ENCODE data around the gene SH2B3.

SH2B3 gene

GRCh38 chr12:111448846-111449790, 43.4 kb downstream of the SH2B3 start:
- H2AFZ ChIP-seq (ENCODE audit: low read depth, low read length) = no peak overlapping the region
- no peaks in the 10 kb centered on the region for H3K27me3 ChIP-seq (ENCODE audit: insufficient read depth, low read length)
- peaks cover 64% of the 10 kb centered on the region for H3K36me3 ChIP-seq (ENCODE audit: insufficient read depth, low read length)
- no peak overlapping the region for H3K4me3 ChIP-seq (ENCODE audit: low read length)
- H3K4me1 ChIP-seq (ENCODE audit: insufficient read depth, low read length) = peaks cover 5% of the 10 kb centered on the region
- no peaks in the 10 kb centered on the region for H3K9me3 ChIP-seq (ENCODE audit: low read length)

GRCh38 chr12:111450676-111451075, 45.0 kb downstream of the SH2B3 start:
- no peaks in the 10 kb centered on the region for H3K9me3 ChIP-seq (ENCODE audit: low read length)
- peaks cover 68% of the 10 kb centered on the region for H3K36me3 ChIP-seq (ENCODE audit: insufficient read depth, low read length)
- no peak overlapping the region for H2AFZ ChIP-seq (ENCODE audit: low read depth, low read length)
- H3K4me1 ChIP-seq (ENCODE audit: insufficient read depth, low read length) = peaks cover 5% of the 10 kb centered on the region
- H3K27me3 ChIP-seq (ENCODE audit: insufficient read depth, low read length) = no peaks in the 10 kb centered on the region
- no peak overlapping the region for H3K4me3 ChIP-seq (ENCODE audit: low read length)

DNA sequence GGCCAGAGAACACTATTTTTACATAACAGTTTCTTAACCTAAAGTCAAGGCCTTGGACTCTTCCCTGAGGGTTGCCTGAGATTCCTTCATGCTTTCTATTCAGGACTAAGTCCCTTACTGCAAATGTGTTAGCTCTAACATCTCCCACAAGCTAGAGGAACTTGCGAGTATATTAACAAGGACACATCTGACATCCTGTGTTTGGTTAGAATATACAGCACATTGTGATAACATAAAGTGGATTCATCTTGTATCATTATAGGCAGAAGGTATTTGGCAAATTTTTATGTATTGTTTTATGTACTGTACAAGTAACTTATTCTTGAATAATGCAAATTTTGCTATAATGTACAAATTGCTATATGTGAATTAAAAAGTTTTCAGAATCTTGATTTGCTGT, 45.5 kb downstream of the SH2B3 start:
- Histone ChIP-seq H3K27me3 (ENCODE audit: insufficient read depth, low read length) (no peaks in the 10 kb centered on the region), H2AFZ (ENCODE audit: low read depth, low read length) (no peak overlapping the region), H3K9me3 (ENCODE audit: low read length) (no peaks in the 10 kb centered on the region), H3K4me3 (ENCODE audit: low read length) (no peak overlapping the region), H3K36me3 (ENCODE audit: insufficient read depth, low read length) (peaks cover 70% of the 10 kb centered on the region), H3K4me1 (ENCODE audit: insufficient read depth, low read length) (peaks cover 5% of the 10 kb centered on the region)

GRCh38 chr12:111451649-111452129, 46.0 kb downstream of the SH2B3 start:
- Histone ChIP-seq H3K4me1 (ENCODE audit: insufficient read depth, low read length) (peaks cover 5% of the 10 kb centered on the region), H2AFZ (ENCODE audit: low read depth, low read length) (no peak overlapping the region), H3K36me3 (ENCODE audit: insufficient read depth, low read length) (peaks cover 69% of the 10 kb centered on the region), H3K9me3 (ENCODE audit: low read length) (no peaks in the 10 kb centered on the region), H3K4me3 (ENCODE audit: low read length) (no peak overlapping the region), H3K27me3 (ENCODE audit: insufficient read depth, low read length) (no peaks in the 10 kb centered on the region)

GRCh38 chr12:111453071-111453989, 47.6 kb downstream of the SH2B3 start:
- Histone ChIP-seq H3K4me3 (ENCODE audit: low read length) (no peak overlapping the region), H3K9me3 (ENCODE audit: low read length) (no peaks in the 10 kb centered on the region), H2AFZ (ENCODE audit: low read depth, low read length) (no peak overlapping the region), H3K27me3 (ENCODE audit: insufficient read depth, low read length) (no peaks in the 10 kb centered on the region), H3K4me1 (ENCODE audit: insufficient read depth, low read length) (peaks cover 5% of the 10 kb centered on the region), H3K36me3 (ENCODE audit: insufficient read depth, low read length) (peaks cover 69% of the 10 kb centered on the region)

- Histone ChIP-seq H3K27me3 (ENCODE audit: insufficient read depth, low read length) (no peaks in the 10 kb centered on the region), H3K4me1 (ENCODE audit: insufficient read depth, low read length) (peaks cover 5% of the 10 kb centered on the region), H3K4me3 (ENCODE audit: low read length) (no peak overlapping the region), H3K9me3 (ENCODE audit: low read length) (no peaks in the 10 kb centered on the region), H2AFZ (ENCODE audit: low read depth, low read length) (no peak overlapping the region), H3K36me3 (ENCODE audit: insufficient read depth, low read length) (peaks cover 62% of the 10 kb centered on the region)
Measured at GRCh38 chr12:111454311-111454710, 48.6 kb downstream of the SH2B3 start.

DNA sequence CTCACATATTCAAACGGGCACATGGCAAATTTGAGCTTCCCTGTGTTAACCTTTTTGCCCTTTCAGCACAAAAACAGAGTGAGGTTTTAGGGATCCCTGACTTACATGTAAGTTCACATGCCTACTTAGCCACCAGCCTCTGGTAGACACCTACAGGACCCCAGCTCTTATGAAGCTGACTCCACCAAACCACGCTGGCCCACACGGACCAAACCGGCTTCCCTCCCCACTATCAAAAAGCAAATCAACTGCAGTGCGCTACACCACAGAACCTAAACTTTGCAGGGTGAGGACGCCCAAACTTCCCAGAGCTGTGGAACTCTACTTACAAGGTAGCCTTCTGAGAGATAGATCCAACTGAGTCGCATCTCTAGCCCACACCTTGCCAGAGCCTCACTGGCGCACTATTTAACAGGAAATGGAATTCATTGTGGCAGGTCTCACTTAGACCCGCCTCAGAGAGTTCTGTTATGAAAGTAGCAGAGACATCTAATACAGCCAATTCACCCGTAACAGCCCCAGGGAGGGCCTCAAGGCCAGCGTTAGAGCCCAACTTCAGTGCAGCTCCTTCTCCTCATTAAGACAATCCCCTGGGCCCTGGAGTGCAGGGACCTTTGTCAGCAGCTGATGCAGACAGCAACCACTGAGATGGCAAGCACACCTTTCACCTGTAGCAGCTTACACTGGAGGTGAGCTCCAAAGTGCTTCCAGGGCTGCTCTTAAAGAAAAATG, 49.2 kb downstream of the SH2B3 start:
- Histone ChIP-seq H3K4me1 (ENCODE audit: insufficient read depth, low read length) (peaks cover 5% of the 10 kb centered on the region), H3K4me3 (ENCODE audit: low read length) (no peak overlapping the region), H3K27me3 (ENCODE audit: insufficient read depth, low read length) (no peaks in the 10 kb centered on the region), H3K36me3 (ENCODE audit: insufficient read depth, low read length) (peaks cover 61% of the 10 kb centered on the region), H3K9me3 (ENCODE audit: low read length) (no peaks in the 10 kb centered on the region), H2AFZ (ENCODE audit: low read depth, low read length) (no peak overlapping the region)

- Histone ChIP-seq H3K4me3 (ENCODE audit: low read length) (no peak overlapping the region), H2AFZ (ENCODE audit: low read depth, low read length) (no peak overlapping the region), H3K4me1 (ENCODE audit: insufficient read depth, low read length) (peaks cover 5% of the 10 kb centered on the region), H3K36me3 (ENCODE audit: insufficient read depth, low read length) (peaks cover 59% of the 10 kb centered on the region), H3K9me3 (ENCODE audit: low read length) (no peaks in the 10 kb centered on the region), H3K27me3 (ENCODE audit: insufficient read depth, low read length) (no peaks in the 10 kb centered on the region)
Measured at GRCh38 chr12:111455448-111456320, 50.0 kb downstream of the SH2B3 start.

GRCh38 chr12:111457071-111457470, 51.3 kb downstream of the SH2B3 start:
- Histone ChIP-seq H2AFZ (ENCODE audit: low read depth, low read length) (no peak overlapping the region), H3K4me1 (ENCODE audit: insufficient read depth, low read length) (peaks cover 3% of the 10 kb centered on the region), H3K4me3 (ENCODE audit: low read length) (no peak overlapping the region), H3K9me3 (ENCODE audit: low read length) (no peaks in the 10 kb centered on the region), H3K27me3 (ENCODE audit: insufficient read depth, low read length) (no peaks in the 10 kb centered on the region), H3K36me3 (ENCODE audit: insufficient read depth, low read length) (peaks cover 51% of the 10 kb centered on the region)

DNA sequence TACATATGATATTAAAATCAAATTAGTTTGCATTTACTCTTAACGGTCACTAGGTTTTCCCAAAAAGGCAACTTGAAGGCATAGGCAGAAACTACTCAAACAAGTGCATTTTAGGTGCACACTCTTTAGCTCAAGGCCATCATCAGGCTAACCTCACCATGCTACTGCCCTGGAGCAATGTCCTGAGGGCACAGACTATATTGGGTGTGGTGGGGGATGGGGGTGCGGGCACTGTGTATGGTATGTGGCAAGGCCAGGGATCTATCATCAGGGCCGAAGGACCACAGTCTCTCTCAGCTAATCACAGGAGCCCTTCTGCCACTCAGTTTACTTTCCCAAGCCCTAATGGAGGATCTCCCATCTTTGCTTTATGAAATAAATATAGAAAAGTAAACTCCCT, 51.9 kb downstream of the SH2B3 start:
- no peak overlapping the region for H2AFZ ChIP-seq (ENCODE audit: low read depth, low read length)
- no peak overlapping the region for H3K4me3 ChIP-seq (ENCODE audit: low read length)
- no peaks in the 10 kb centered on the region for H3K27me3 ChIP-seq (ENCODE audit: insufficient read depth, low read length)
- no peaks in the 10 kb centered on the region for H3K9me3 ChIP-seq (ENCODE audit: low read length)
- peaks cover 50% of the 10 kb centered on the region for H3K36me3 ChIP-seq (ENCODE audit: insufficient read depth, low read length)
- peaks cover 3% of the 10 kb centered on the region for H3K4me1 ChIP-seq (ENCODE audit: insufficient read depth, low read length)

GRCh38 chr12:111458546-111459172, 52.9 kb downstream of the SH2B3 start:
- Histone ChIP-seq H2AFZ (ENCODE audit: low read depth, low read length) (no peak overlapping the region), H3K4me1 (ENCODE audit: insufficient read depth, low read length) (no peaks in the 10 kb centered on the region), H3K36me3 (ENCODE audit: insufficient read depth, low read length) (peaks cover 49% of the 10 kb centered on the region), H3K9me3 (ENCODE audit: low read length) (no peaks in the 10 kb centered on the region), H3K27me3 (ENCODE audit: insufficient read depth, low read length) (no peaks in the 10 kb centered on the region), H3K4me3 (ENCODE audit: low read length) (no peak overlapping the region)

All from neuron (in vitro differentiated cells).